ENCODE results near the gene NOTO.

Gene NOTO

GRCh38 chr2:73233932-73234832 lies 31.8 kb downstream of the NOTO start, which contains the start of gene CCT7:
TSS of gene CCT7 (plus strand) at chr2:73234308. CDS start at chr2:73234379, 71 bp downstream.
- peak; percentile 82 for DNase-seq (ENCODE audit: low read depth)

GRCh38 chr2:73235315-73236028 lies 33.1 kb downstream of the NOTO start:
- DNase-seq (ENCODE audit: low read depth) = no peak

GRCh38 chr2:73237168-73237567 lies 34.8 kb downstream of the NOTO start:
- DNase-seq (ENCODE audit: low read depth) = no peak

- no peak for DNase-seq (ENCODE audit: low read depth)
Observed at GRCh38 chr2:73238149-73238548, 35.8 kb downstream of the NOTO start.

GRCh38 chr2:73238976-73239375 lies 36.6 kb downstream of the NOTO start:
- DNase-seq (ENCODE audit: low read depth) = no peak

- DNase-seq (ENCODE audit: low read depth) = no peak
Observed at GRCh38 chr2:73239776-73240175, 37.4 kb downstream of the NOTO start.

- DNase-seq (ENCODE audit: low read depth) = no peak
Observed at GRCh38 chr2:73243884-73244570, 41.7 kb downstream of the NOTO start.

- DNase-seq (ENCODE audit: low read depth) = no peak
Observed at GRCh38 chr2:73244580-73244979, 42.2 kb downstream of the NOTO start.

GRCh38 chr2:73246850-73247249 lies 44.5 kb downstream of the NOTO start:
- DNase-seq (ENCODE audit: low read depth) = no peak

- no peak for DNase-seq (ENCODE audit: low read depth)
Observed at GRCh38 chr2:73249636-73250035, 47.3 kb downstream of the NOTO start.

- no peak for DNase-seq (ENCODE audit: low read depth)
Observed at GRCh38 chr2:73250872-73251846, 48.8 kb downstream of the NOTO start.

- no peak for DNase-seq (ENCODE audit: low read depth)
Observed at GRCh38 chr2:73252238-73253027, 50.1 kb downstream of the NOTO start.

GRCh38 chr2:73253400-73253799 lies 51.0 kb downstream of the NOTO start:
- no peak for DNase-seq (ENCODE audit: low read depth)

- no peak for DNase-seq (ENCODE audit: low read depth)
Observed at GRCh38 chr2:73253901-73254300, 51.5 kb downstream of the NOTO start.

GRCh38 chr2:73254343-73255006 lies 52.1 kb downstream of the NOTO start:
- no peak for DNase-seq (ENCODE audit: low read depth)

- no peak for DNase-seq (ENCODE audit: low read depth)
Observed at GRCh38 chr2:73255007-73255644, 52.8 kb downstream of the NOTO start.

GRCh38 chr2:73255907-73256617 lies 53.7 kb downstream of the NOTO start:
- DNase-seq (ENCODE audit: low read depth) = no peak

- DNase-seq (ENCODE audit: low read depth) = no peak
Observed at GRCh38 chr2:73256618-73256922, 54.2 kb downstream of the NOTO start.

- no peak for DNase-seq (ENCODE audit: low read depth)
Observed at GRCh38 chr2:73257021-73257420, 54.6 kb downstream of the NOTO start.

All from activated gamma-delta T cell treated with anti-CD3 and anti-CD28 coated beads, Interleukin-2, amount 50 U/mL, for 16 hours (primary cell).